ENCODE data around the gene TMEM63B. TPM values are rescaled to one million over a fixed set of nuclear protein-coding genes. Genes with fewer than 3 reads are reported as not detected.

Gene TMEM63B
- total and polyA plus RNA-seq, 9 of the 15 experiments (the other 6 are each of a cell fraction or from before 2014, with no cell fraction given) = 0.14 to 39.4 (median 14.4) TPM

DNA sequence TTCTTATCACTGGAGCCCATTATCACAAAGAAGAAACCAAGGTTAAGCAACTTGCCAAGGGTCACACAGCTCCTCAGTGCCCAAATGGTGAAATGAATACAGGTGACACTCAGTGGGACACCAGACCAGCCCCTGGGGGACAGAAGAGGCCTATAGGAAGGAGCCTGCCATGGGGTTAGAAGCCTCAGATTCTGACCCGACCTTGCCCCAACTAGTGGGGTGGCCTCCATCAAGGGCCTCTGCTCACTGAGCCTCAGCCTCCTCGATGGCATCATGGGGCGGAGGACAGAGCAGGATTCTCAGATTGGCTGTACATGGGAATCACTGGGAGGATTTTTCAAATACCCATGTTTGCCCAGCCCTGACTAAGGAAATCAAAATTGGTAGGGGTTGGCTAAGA, 47.7 kb upstream of the TMEM63B start:
- Histone ChIP-seq H3K9me3 (replicated peaks; ENCODE audit: control insufficient read depth, insufficient read depth, low read depth, low read length) (no peaks in the 10 kb centered on the region), H3K9ac (ENCODE audit: insufficient read depth in 1 of 2, low read depth in 2 of 2, low read length in 2 of 2) (no peak overlapping the region; a peak in 1 of 4 replicates), H3K9me1 (ENCODE audit: control insufficient read depth, insufficient read depth, low read length) (no peaks in the 10 kb centered on the region), H3K4me3 (no peak overlapping the region), H4K20me1 (replicated peaks; ENCODE audit: control insufficient read depth, insufficient read depth, low read length) (no peaks in the 10 kb centered on the region), H3K4me2 (ENCODE audit: insufficient read depth, low read length) (peak overlapping the region; percentile 14; the same call in 1 of the 2 replicates), H3K27me3 (ENCODE audit: control insufficient read depth in 2 of 2, insufficient read depth in 2 of 2, low read length in 2 of 2) (no peaks in the 10 kb centered on the region; a peak in 1 of 5 replicates), H3K4me1 (replicated peaks in 1 of 2; ENCODE audit: control insufficient read depth in 2 of 2, insufficient read depth in 2 of 2, low read length in 2 of 2) (peaks cover 36 to 45% of the 10 kb centered on the region in 2 experiments; a peak in 4 of 5 replicates), H3K36me3 (ENCODE audit: control insufficient read depth, insufficient read depth, low read length) (no peaks in the 10 kb centered on the region; the same call in 2 of the 3 replicates), H3K79me2 (ENCODE audit: control insufficient read depth, insufficient read depth, low read length) (no peaks in the 10 kb centered on the region; the same call in 2 of the 3 replicates), H3K27ac (ENCODE audit: extremely low read depth, low read depth, low read length) (no peak overlapping the region), H2AFZ (ENCODE audit: low read depth, low read length) (peak overlapping the region; percentile 65; the same call in 1 of the 2 replicates)
- in situ Hi-C loops (cut with MboI) = loop anchor here (5.0 kb wide), 1 partner anchor 412 kb away; no protein-coding TSS in a partner anchor
- intact Hi-C loops (cut with micrococcal nuclease) = loop anchor here (1.0 to 10.0 kb wide), 6 partner anchors 242 to 815 kb away; no protein-coding TSS in a partner anchor
- DNase-seq (ENCODE audit: extremely low read depth in 1 of 4, low spot score in 3 of 4) (no peak), FAIRE-seq (no peak), ATAC-seq (no peak)
- no TSS peak for BruUV-seq (replicated peaks)
- 67% methylated on average over 3 of the region's 3 CpGs for WGBS (ENCODE audit: insufficient coverage, low coverage, missing lambda C conversion rate)
- ChIA-PET POLR2A (interaction anchor here (0.6 to 2.2 kb wide), 13 partner anchors 15 to 905 kb away, joined by 3 to 9 read pairs (median 3); partner anchors contain the start of genes GTPBP2 and VEGFA), CTCF (ENCODE audit: low intra/inter-chr PET ratio) (interaction anchor here (0.5 to 4.0 kb wide), 8 partner anchors 72 to 745 kb away, joined by 3 to 60 read pairs (median 8); partner anchors contain the start of gene VEGFA)
- TF ChIP-seq KAT7 (CRISPR knock-in tag; IDR thresholded peaks at IDR 0.05; ENCODE audit: borderline replicate concordance) (no peak), RBM14 (IDR thresholded peaks at IDR 0.05; ENCODE audit: borderline replicate concordance, insufficient read depth, low read depth, low read length) (no peak), KLF10 (CRISPR knock-in tag; IDR thresholded peaks at IDR 0.05) (no peak), ZNF311 (CRISPR knock-in tag; IDR thresholded peaks at IDR 0.05) (no peak), MECOM (CRISPR knock-in tag; IDR thresholded peaks at IDR 0.05) (no peak), ZNF3 (CRISPR knock-in tag; IDR thresholded peaks at IDR 0.05) (no peak), ELF1 (tag; IDR thresholded peaks at IDR 0.05) (no peak), ZNF121 (CRISPR knock-in tag; conservative IDR thresholded peaks at IDR 0.05) (no peak), ZNF551 (CRISPR knock-in tag; IDR thresholded peaks at IDR 0.05) (no peak), HDAC2 (IDR thresholded peaks at IDR 0.05) (no peak), RAD51 (IDR thresholded peaks at IDR 0.05; ENCODE audit: borderline replicate concordance, low read depth) (no peak), RCOR1 (IDR thresholded peaks at IDR 0.05; ENCODE audit: borderline replicate concordance in 1 of 2, low read depth in 2 of 2, low read length in 2 of 2) (no peak), NR3C1 (CRISPR knock-in tag; IDR thresholded peaks at IDR 0.05) (no peak), MCM5 (IDR thresholded peaks at IDR 0.05; ENCODE audit: low read depth) (no peak)
- TF ChIP-seq, protein P1, sequence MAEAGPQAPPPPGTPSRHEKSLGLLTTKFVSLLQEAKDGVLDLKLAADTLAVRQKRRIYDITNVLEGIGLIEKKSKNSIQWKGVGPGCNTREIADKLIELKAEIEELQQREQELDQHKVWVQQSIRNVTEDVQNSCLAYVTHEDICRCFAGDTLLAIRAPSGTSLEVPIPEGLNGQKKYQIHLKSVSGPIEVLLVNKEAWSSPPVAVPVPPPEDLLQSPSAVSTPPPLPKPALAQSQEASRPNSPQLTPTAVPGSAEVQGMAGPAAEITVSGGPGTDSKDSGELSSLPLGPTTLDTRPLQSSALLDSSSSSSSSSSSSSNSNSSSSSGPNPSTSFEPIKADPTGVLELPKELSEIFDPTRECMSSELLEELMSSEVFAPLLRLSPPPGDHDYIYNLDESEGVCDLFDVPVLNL (CRISPR knock-in tag; IDR thresholded peaks at IDR 0.05; ENCODE audit: low read depth) = no peak
- TF ChIP-seq, protein P2, sequence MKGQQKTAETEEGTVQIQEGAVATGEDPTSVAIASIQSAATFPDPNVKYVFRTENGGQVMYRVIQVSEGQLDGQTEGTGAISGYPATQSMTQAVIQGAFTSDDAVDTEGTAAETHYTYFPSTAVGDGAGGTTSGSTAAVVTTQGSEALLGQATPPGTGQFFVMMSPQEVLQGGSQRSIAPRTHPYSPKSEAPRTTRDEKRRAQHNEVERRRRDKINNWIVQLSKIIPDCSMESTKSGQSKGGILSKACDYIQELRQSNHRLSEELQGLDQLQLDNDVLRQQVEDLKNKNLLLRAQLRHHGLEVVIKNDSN (CRISPR knock-in tag; IDR thresholded peaks at IDR 0.05) = no peak
- TF ChIP-seq, protein P3, sequence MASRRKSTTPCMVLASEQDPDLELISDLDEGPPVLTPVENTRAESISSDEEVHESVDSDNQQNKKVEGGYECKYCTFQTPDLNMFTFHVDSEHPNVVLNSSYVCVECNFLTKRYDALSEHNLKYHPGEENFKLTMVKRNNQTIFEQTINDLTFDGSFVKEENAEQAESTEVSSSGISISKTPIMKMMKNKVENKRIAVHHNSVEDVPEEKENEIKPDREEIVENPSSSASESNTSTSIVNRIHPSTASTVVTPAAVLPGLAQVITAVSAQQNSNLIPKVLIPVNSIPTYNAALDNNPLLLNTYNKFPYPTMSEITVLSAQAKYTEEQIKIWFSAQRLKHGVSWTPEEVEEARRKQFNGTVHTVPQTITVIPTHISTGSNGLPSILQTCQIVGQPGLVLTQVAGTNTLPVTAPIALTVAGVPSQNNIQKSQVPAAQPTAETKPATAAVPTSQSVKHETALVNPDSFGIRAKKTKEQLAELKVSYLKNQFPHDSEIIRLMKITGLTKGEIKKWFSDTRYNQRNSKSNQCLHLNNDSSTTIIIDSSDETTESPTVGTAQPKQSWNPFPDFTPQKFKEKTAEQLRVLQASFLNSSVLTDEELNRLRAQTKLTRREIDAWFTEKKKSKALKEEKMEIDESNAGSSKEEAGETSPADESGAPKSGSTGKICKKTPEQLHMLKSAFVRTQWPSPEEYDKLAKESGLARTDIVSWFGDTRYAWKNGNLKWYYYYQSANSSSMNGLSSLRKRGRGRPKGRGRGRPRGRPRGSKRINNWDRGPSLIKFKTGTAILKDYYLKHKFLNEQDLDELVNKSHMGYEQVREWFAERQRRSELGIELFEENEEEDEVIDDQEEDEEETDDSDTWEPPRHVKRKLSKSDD (conservative IDR thresholded peaks at IDR 0.05; ENCODE audit: low read length) = no peak
- TF ChIP-seq, protein P4, sequence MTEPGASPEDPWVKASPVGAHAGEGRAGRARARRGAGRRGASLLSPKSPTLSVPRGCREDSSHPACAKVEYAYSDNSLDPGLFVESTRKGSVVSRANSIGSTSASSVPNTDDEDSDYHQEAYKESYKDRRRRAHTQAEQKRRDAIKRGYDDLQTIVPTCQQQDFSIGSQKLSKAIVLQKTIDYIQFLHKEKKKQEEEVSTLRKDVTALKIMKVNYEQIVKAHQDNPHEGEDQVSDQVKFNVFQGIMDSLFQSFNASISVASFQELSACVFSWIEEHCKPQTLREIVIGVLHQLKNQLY (CRISPR knock-in tag; conservative IDR thresholded peaks at IDR 0.05) = no peak
